ENCODE results near the gene CISD1.

CISD1 gene

GRCh38 chr10:58311026-58311425, 42.1 kb downstream of the CISD1 start:
- no peak for DNase-seq (ENCODE audit: low read depth in 2 of 2)

GRCh38 chr10:58316874-58317273, 47.9 kb downstream of the CISD1 start:
- no peak for DNase-seq (ENCODE audit: low read depth in 2 of 2)

GRCh38 chr10:58318346-58318745, 49.4 kb downstream of the CISD1 start:
- no peak for DNase-seq (ENCODE audit: low read depth in 2 of 2)

GRCh38 chr10:58319599-58319998, 50.6 kb downstream of the CISD1 start:
- no peak for DNase-seq (ENCODE audit: low read depth in 2 of 2)

GRCh38 chr10:58320351-58321049, 51.5 kb downstream of the CISD1 start:
- no peak for DNase-seq (ENCODE audit: low read depth in 2 of 2)

GRCh38 chr10:58322072-58322834, 53.3 kb downstream of the CISD1 start:
- DNase-seq (ENCODE audit: low read depth in 2 of 2), result no peak

- DNase-seq (ENCODE audit: low read depth in 2 of 2), result no peak
Measured at GRCh38 chr10:58322835-58323209, 53.9 kb downstream of the CISD1 start.

- DNase-seq (ENCODE audit: low read depth in 2 of 2), result no peak
Measured at GRCh38 chr10:58326967-58327381, 58.0 kb downstream of the CISD1 start.

GRCh38 chr10:58328233-58328632, 59.3 kb downstream of the CISD1 start:
- no peak for DNase-seq (ENCODE audit: low read depth in 2 of 2)

GRCh38 chr10:58330431-58330830, 61.5 kb downstream of the CISD1 start:
- no peak for DNase-seq (ENCODE audit: low read depth in 2 of 2)

- DNase-seq (ENCODE audit: low read depth in 2 of 2), result no peak
Measured at GRCh38 chr10:58331646-58332045, 62.7 kb downstream of the CISD1 start.

- peak; percentile 69 to 74 for DNase-seq (ENCODE audit: low read depth in 2 of 2)
Measured at GRCh38 chr10:58334817-58335305, 65.9 kb downstream of the CISD1 start, which contains the start of gene UBE2D1. Gene UBE2D1 (plus strand): TSS chr10:58335006. CDS start chr10:58335202, 196 bp downstream.

- no peak for DNase-seq (ENCODE audit: low read depth in 2 of 2)
Measured at GRCh38 chr10:58335306-58336005, 66.5 kb downstream of the CISD1 start.

GRCh38 chr10:58336242-58336641, 67.3 kb downstream of the CISD1 start:
- no peak for DNase-seq (ENCODE audit: low read depth in 2 of 2)

Measured in activated CD8-positive, alpha-beta memory T cell treated with anti-CD3 and anti-CD28 coated beads for 4 hours (primary cell).